Measurements from ENCODE around the gene GRB10. TPM values are rescaled to one million over a fixed set of nuclear protein-coding genes. Genes with fewer than 3 reads are reported as not detected.

GRB10 gene
- total RNA-seq, 1 experiment from 2014 or later, result 47.9 TPM

DNA sequence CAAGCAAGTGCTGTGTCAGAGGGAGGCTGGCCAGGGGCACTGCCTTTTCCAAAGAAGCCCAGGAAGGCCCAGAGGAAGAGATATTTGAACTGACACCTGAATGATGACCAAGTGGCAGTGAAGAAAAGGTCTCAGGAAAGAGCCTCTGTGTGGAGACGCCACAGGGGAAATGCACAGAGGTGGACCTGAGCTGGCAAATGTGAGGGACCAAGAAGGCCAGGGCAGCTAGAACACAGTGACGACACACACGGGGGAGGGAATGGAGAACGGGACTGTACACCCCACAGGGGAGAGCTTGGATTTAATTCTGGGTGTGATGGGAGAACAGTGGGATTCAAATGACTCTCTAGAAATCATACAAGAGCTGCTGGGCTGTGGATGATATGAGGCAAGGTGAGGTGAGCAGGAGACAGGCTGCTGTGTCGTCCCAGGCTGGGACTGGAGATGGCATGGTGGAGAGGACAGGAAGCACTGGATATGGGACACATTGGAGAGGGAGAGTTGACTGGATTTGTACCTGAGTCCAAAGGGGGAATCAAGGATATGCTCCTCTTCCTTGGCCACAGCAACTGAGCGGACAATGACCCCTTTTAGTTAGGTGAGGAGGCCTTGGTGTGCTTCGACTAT is 133.3 kb downstream of the GRB10 start:
- intact Hi-C loops (cut with micrococcal nuclease; ENCODE audit: unreplicated experiment), result no loop called here
- H3K79me2 ChIP-seq (ENCODE audit: low read depth), result no peaks in the 10 kb centered on the region
- no peaks in the 10 kb centered on the region for H3K36me3 ChIP-seq (ENCODE audit: low read depth)
- H3K9me3 ChIP-seq (ENCODE audit: insufficient read depth, low read depth), result no peaks in the 10 kb centered on the region
- no peak overlapping the region for H2AFZ ChIP-seq
- H3K27ac ChIP-seq, result no peak overlapping the region
- POLR2A ChIA-PET (ENCODE audit: unreplicated experiment), result no interaction called here
- no peaks in the 10 kb centered on the region for H3F3A ChIP-seq (ENCODE audit: insufficient read depth, low read depth)
- no peak overlapping the region for H3K4me3 ChIP-seq
- BruUV-seq (replicated peaks), result no TSS peak
- TF ChIP-seq EZH2 (IDR thresholded peaks at IDR 0.05; ENCODE audit: low read depth), result no peak
- TF ChIP-seq, protein P1, sequence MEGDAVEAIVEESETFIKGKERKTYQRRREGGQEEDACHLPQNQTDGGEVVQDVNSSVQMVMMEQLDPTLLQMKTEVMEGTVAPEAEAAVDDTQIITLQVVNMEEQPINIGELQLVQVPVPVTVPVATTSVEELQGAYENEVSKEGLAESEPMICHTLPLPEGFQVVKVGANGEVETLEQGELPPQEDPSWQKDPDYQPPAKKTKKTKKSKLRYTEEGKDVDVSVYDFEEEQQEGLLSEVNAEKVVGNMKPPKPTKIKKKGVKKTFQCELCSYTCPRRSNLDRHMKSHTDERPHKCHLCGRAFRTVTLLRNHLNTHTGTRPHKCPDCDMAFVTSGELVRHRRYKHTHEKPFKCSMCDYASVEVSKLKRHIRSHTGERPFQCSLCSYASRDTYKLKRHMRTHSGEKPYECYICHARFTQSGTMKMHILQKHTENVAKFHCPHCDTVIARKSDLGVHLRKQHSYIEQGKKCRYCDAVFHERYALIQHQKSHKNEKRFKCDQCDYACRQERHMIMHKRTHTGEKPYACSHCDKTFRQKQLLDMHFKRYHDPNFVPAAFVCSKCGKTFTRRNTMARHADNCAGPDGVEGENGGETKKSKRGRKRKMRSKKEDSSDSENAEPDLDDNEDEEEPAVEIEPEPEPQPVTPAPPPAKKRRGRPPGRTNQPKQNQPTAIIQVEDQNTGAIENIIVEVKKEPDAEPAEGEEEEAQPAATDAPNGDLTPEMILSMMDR (conservative IDR thresholded peaks at IDR 0.05), result no peak
- no peaks in the 10 kb centered on the region for H3K4me1 ChIP-seq (replicated peaks; ENCODE audit: insufficient read depth)
- no peaks in the 10 kb centered on the region for H3K9me2 ChIP-seq (ENCODE audit: insufficient read depth)
- peaks cover 26% of the 10 kb centered on the region for H4K20me1 ChIP-seq (ENCODE audit: insufficient read depth)
- CTCF ChIA-PET, result no interaction called here
- no peaks in the 10 kb centered on the region for H3K27me3 ChIP-seq (ENCODE audit: insufficient read depth, low read depth)
- no peak for DNase-seq
- H3K4me2 ChIP-seq, result no peak overlapping the region

DNA sequence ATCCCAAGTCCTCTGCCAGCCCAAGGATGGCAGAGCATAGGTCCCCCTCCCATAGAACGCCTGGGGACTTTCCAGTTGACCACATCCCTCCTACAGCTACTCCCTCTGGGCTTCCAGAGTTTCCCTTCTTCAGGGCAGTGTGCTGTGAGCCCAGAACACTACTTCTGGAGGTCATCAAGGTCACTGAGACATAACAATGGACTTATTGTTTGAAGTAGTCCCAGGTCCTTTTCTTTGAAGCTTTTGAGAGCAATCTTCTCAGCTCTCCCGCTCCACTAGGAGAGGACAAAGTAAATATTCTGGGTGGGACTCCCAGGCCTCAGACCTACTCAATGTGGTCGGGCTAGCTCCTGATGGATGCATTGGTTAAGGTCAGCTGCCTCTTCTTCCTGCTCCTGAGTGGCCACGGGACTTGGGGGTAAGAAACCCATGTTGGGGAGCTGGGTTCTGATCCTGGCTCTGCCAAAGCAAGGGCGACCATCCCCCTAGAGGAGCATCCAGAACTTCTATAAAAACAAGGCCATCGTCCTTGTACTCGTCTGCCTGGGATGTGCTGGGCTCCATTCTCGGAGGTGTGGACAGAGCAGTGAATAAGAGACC is 134.0 kb downstream of the GRB10 start:
- Histone ChIP-seq H2AFZ (no peak overlapping the region), H3F3A (ENCODE audit: insufficient read depth, low read depth) (no peaks in the 10 kb centered on the region), H3K36me3 (ENCODE audit: low read depth) (no peaks in the 10 kb centered on the region), H3K4me3 (no peak overlapping the region), H3K4me1 (replicated peaks; ENCODE audit: insufficient read depth) (no peaks in the 10 kb centered on the region), H3K27me3 (ENCODE audit: insufficient read depth, low read depth) (no peaks in the 10 kb centered on the region), H4K20me1 (ENCODE audit: insufficient read depth) (peaks cover 21% of the 10 kb centered on the region), H3K79me2 (ENCODE audit: low read depth) (no peaks in the 10 kb centered on the region), H3K27ac (no peak overlapping the region), H3K9me3 (ENCODE audit: insufficient read depth, low read depth) (no peaks in the 10 kb centered on the region), H3K4me2 (no peak overlapping the region), H3K9me2 (ENCODE audit: insufficient read depth) (no peaks in the 10 kb centered on the region)
- POLR2A ChIA-PET (ENCODE audit: unreplicated experiment), result no interaction called here
- CTCF ChIA-PET, result no interaction called here
- no TSS peak for BruUV-seq (replicated peaks)
- TF ChIP-seq, protein P1 (conservative IDR thresholded peaks at IDR 0.05), result no peak
- TF ChIP-seq EZH2 (IDR thresholded peaks at IDR 0.05; ENCODE audit: low read depth), result no peak
- intact Hi-C loops (cut with micrococcal nuclease; ENCODE audit: unreplicated experiment), result no loop called here
- no peak for DNase-seq

DNA sequence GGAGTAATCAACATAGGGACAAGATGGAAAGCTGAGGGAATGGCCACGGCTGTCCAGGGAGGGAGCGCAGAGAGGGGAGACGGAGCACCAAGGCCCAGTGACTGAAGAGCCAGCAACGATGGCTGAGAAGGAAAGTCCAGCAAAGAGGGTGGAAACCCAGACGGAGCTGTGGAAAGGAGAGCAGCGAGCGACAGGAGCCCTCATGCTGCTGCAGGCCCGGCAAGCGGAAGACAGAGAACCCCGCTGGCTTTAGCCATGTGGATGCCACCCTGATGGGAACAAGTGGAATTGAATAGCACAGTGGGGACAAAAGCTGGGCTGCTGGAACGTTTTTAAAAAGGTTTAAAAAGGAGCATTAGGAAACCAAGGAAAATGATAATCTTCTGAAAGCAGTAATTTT is 134.6 kb downstream of the GRB10 start:
- Histone ChIP-seq H3F3A (ENCODE audit: insufficient read depth, low read depth) (no peaks in the 10 kb centered on the region), H2AFZ (no peak overlapping the region), H3K4me1 (replicated peaks; ENCODE audit: insufficient read depth) (no peaks in the 10 kb centered on the region), H3K36me3 (ENCODE audit: low read depth) (no peaks in the 10 kb centered on the region), H3K4me2 (no peak overlapping the region), H3K9me2 (ENCODE audit: insufficient read depth) (no peaks in the 10 kb centered on the region), H3K79me2 (ENCODE audit: low read depth) (no peaks in the 10 kb centered on the region), H3K27ac (no peak overlapping the region), H3K9me3 (ENCODE audit: insufficient read depth, low read depth) (no peaks in the 10 kb centered on the region), H4K20me1 (ENCODE audit: insufficient read depth) (peaks cover 20% of the 10 kb centered on the region), H3K27me3 (ENCODE audit: insufficient read depth, low read depth) (no peaks in the 10 kb centered on the region), H3K4me3 (no peak overlapping the region)
- TF ChIP-seq, protein P1 (conservative IDR thresholded peaks at IDR 0.05), result no peak
- TF ChIP-seq EZH2 (IDR thresholded peaks at IDR 0.05; ENCODE audit: low read depth), result no peak
- intact Hi-C loops (cut with micrococcal nuclease; ENCODE audit: unreplicated experiment), result no loop called here
- ChIA-PET CTCF (interaction anchor here (0.7 kb wide), 1 partner anchor 397 kb away, joined by 3 read pairs; no protein-coding TSS in a partner anchor), POLR2A (ENCODE audit: unreplicated experiment) (no interaction called here)
- DNase-seq, result no peak
- no TSS peak for BruUV-seq (replicated peaks)
